Esophagus muscularis mucosa (tissue), 3 donors: ENCODE results near the gene GRIK5.

ENCODE experiments used
- POLR2A ChIP-seq: fragments of 450-650 bp; IDR thresholded peaks from one replicate; pipeline ENCODE4 v1.6.1; 2017; ENCODE audit warnings: antibody characterized with exemption, moderate library complexity, mild to moderate bottlenecking, low read depth
- TF ChIP-seq, protein P1 (sequence below), 3 experiments: fragments of 200-600 bp in 2 of 3; fragments of 450-650 bp in 1 of 3; sonication (generic) in 2 of 3; IDR thresholded peaks; one replicate each; pipeline ENCODE4 v1.5.1; 2017 to 2019; ENCODE audit warnings: antibody characterized with exemption in 3 of 3, mild to moderate bottlenecking in 2 of 3, moderate library complexity in 1 of 3

DNA sequence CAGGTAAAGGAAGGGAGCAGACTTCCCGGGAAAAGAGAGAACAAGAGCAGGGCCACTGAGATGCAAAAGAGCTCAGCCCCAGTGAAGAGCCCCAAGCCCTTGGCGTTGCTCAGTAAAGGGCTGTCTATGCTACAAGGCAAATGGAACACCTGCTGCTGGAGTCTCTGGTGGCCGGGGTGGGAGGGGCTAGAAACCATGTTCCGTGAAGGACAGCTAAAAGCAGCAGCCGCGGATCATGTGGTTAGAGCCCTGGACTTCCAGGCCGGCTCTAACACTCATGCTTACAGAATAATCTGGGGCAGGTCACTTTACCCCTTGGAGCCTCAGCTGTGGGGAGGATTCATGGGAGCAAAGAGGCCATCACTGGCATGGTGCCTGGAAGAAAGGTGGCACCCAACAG is 44.4 kb upstream of the GRIK5 start:
- TF ChIP-seq POLR2A, result no peak
- TF ChIP-seq, protein P1, sequence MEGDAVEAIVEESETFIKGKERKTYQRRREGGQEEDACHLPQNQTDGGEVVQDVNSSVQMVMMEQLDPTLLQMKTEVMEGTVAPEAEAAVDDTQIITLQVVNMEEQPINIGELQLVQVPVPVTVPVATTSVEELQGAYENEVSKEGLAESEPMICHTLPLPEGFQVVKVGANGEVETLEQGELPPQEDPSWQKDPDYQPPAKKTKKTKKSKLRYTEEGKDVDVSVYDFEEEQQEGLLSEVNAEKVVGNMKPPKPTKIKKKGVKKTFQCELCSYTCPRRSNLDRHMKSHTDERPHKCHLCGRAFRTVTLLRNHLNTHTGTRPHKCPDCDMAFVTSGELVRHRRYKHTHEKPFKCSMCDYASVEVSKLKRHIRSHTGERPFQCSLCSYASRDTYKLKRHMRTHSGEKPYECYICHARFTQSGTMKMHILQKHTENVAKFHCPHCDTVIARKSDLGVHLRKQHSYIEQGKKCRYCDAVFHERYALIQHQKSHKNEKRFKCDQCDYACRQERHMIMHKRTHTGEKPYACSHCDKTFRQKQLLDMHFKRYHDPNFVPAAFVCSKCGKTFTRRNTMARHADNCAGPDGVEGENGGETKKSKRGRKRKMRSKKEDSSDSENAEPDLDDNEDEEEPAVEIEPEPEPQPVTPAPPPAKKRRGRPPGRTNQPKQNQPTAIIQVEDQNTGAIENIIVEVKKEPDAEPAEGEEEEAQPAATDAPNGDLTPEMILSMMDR (IDR thresholded peaks at IDR 0.05), result no peak
